Ishikawa (cell line): ENCODE results near the gene PNLIPRP2.

Experiments used
- EGR1 ChIP-seq: IDR thresholded peaks from 2 replicates; pipeline ENCODE4 v1.6.1; 2012
- MAX ChIP-seq: IDR thresholded peaks from 2 replicates; pipeline ENCODE4 v1.6.1; 2012
- NFIC ChIP-seq: IDR thresholded peaks from 2 replicates; pipeline ENCODE4 v1.6.1; 2012
- TAF1 ChIP-seq: IDR thresholded peaks from 2 replicates; pipeline ENCODE4 v1.6.1; 2012; ENCODE audit warnings: low read depth, mild to moderate bottlenecking
- TCF12 ChIP-seq: IDR thresholded peaks from 2 replicates; pipeline ENCODE4 v1.6.1; 2012; ENCODE audit warnings: low read depth
- TEAD4 ChIP-seq: IDR thresholded peaks from 2 replicates; pipeline ENCODE4 v1.6.1; 2012

The PNLIPRP2 gene

DNA sequence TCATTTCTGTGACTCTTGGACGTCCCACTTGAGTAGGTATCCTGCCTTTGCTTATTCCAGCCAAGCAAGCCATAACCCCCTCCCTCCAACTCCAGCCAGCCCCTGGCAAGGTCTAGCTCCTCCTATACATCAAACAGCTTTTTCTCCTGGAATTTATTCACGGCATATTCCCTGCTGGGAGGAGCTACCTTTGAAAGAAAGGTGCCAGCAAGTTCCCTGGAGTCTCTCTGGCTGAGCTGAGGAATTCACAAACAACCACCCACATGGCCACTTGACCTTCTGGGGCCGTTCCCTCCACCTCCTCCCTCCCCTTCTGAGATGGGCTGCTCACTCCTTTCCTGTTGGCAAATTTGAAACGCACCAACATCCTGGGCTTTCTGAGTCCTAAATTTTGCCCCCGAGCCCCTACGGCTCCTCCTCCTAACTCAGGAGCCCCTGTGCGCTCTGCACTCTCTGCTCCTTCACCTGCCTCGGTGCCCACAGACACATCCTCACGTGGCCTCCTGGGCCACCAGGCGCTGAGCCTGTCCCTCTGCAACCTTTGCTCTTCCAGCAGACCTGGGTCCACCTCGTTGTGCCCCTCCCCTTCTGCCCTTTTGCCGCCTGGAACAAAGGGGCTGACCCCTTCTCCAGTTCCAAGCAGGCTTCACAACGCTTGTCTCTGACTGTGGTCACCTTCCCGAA is 73.6 kb downstream of the PNLIPRP2 start:
- TF ChIP-seq TAF1: no peak
- TF ChIP-seq TCF12: 0 out of 2 replicates have a peak, but pooled peaks have one; percentile 25
- TF ChIP-seq EGR1: peak; percentile 52; the same call in 1 of the 2 replicates
- TF ChIP-seq TEAD4: peak; percentile 74
- peak; percentile 60 for TF ChIP-seq MAX
- TF ChIP-seq NFIC: peak; percentile 59
